HG03103 (cell line): ENCODE data around the gene MIDN.

Experiments used
- ATAC-seq: cut with Tn5 transposase; IDR thresholded peaks from one replicate; pipeline ENCODE4 v1.9.1; 2021; ENCODE audit warnings: low read depth; ENCODE audit not compliant: unreplicated experiment

Gene MIDN

DNA sequence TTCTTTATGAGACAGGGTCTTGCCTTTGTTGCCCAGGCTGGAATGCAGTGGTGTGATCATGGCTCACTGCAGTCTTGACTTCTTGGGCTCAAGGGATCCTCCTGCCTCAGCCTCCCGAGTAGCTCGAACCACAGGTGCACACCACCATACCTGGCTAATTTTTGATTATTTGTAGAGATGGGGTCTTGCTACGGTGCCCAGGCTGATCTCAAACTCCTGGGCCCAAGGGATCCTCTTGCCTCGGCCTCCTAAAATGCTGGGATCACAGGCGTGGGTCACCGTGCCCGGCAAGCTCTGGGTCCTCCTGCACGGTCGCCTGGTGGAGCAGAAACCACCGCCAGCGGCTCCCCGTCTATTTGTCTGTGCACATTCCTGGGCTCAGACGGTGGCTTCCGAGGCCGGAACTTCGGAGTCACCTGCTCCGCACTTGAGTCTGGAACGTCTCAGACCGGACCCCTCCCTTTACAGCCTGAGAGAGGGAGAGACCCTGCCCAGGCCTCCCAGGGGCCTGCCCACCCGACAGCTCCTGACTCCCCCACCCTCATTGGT is 59.4 kb downstream of the MIDN start:
- ATAC-seq = no peak

DNA sequence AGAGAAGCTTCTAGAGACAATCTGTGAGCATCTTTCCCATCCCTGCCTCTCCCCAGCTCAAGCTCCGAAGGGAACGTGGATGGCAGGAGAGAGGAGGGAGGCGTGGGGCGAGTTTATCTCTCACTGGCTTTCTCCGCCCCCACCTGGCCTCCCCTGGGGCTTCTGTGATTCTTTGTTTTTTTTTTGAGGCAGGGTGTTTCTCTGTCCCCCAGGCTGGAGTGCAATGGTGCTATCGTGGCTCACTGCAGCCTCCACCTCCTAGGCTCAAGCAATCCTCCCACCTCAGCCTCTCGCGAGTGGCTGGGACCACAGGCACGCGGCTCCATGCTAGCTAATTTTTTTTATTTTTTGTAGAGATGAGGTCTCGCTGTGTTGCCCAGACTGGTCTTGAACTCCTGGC is 60.3 kb downstream of the MIDN start:
- no peak for ATAC-seq
